Adrenal gland (tissue), 12 donors: ENCODE results near the gene AP1S1. TPM values are rescaled to one million over a fixed set of nuclear protein-coding genes. Genes with fewer than 3 reads are reported as not detected.

Source experiments
- DNase-seq, 7 donors: peaks; one replicate each; pipeline ENCODE4 v3.0.0-alpha.2; 2019 to 2020
- H3K27ac ChIP-seq, 5 donors: fragments of 200-600 bp; sonication (generic) in 4 of 5; 1 replicate in 3 of 5; 2 replicates in 2 of 5; pipeline versions ENCODE4 v1.5.1 to v1.8.0; 2016 to 2020; ENCODE audit warnings: mild to moderate bottlenecking in 1 of 5
- H3K27me3 ChIP-seq: fragments of 200-600 bp; 2 replicates; pipeline ENCODE4 v1.8.0; 2021
- H3K36me3 ChIP-seq, 2 donors: fragments of 200-600 bp; replicated peaks in 1 of 2; 1 replicate in 1 of 2; 2 replicates in 1 of 2; pipeline versions ENCODE4 v1.5.1 to v1.8.0; 2018 to 2022
- H3K4me1 ChIP-seq, 2 donors: fragments of 200-600 bp; replicated peaks in 1 of 2; 1 replicate in 1 of 2; 2 replicates in 1 of 2; pipeline versions ENCODE4 v1.5.1 to v1.8.0; 2018 to 2021
- H3K4me3 ChIP-seq, 4 donors: fragments of 200-600 bp; sonication (generic) in 3 of 4; one replicate each; pipeline ENCODE4 v1.5.1; 2016 to 2018
- H3K9me3 ChIP-seq, 3 donors: fragments of 200-600 bp; sonication (generic) in 1 of 3; replicated peaks in 1 of 3; 1 replicate in 2 of 3; 2 replicates in 1 of 3; pipeline versions ENCODE4 v1.5.1 to v1.8.0; 2016 to 2021
- POLR2A ChIP-seq, 2 donors: fragments of 450-650 bp; IDR thresholded peaks; one replicate each; pipeline ENCODE4 v1.6.1; 2017; ENCODE audit warnings: antibody characterized with exemption in 2 of 2, mild to moderate bottlenecking in 2 of 2, moderate library complexity in 1 of 2
- WGBS, 4 donors: extraction: QIAGEN DNeasy Blood & Tissue Kit in 2 of 4; methylation state at CpG; one replicate each; pipeline versions ENCODE4 v1.1.5 to v1.1.7; 2013 to 2017; 5-methylcytosine and 5-hydroxymethylcytosine counted together
- intact Hi-C, 2 donors: fragments of 100-400 bp; cut with DNase I; formaldehyde crosslinking; loops; one replicate each; pipeline versions ENCODE4 v1.14.1 to v1.15.0; 2022 to 2023
- polyA plus RNA-seq, 3 donors: library from polyadenylated mRNA; stranded (reverse); fragments of 200-250 nt in 2 of 3; fragments of 350-450 nt in 1 of 3; fragmentation: Illumina TruSeq in 1 of 3; extraction: RNeasy Lipid Tissue Mini Kit (QIAGEN cat#74804) in 1 of 3; gene quantifications; one replicate each; pipeline ENCODE4 v1.2.3, GENCODE V29; 2013 to 2014
- total RNA-seq, 9 donors: library from RNA; depleted of rRNA in 4 of 9; stranded (reverse); fragments of >200 nt in 4 of 9; fragments of 120-200 nt in 1 of 9; fragmentation: NEBNext Ultra II Directional in 1 of 9; extraction: Animal tissue kit (Norgen Biotek cat#: 25700) in 1 of 9; gene quantifications; one replicate each; pipeline versions ENCODE4 v1.1.0 to v1.2.4, GENCODE V29; 2013 to 2023
- TF ChIP-seq, protein P1 (sequence below), 6 experiments: fragments of 450-650 bp in 4 of 6; fragments of 200-600 bp in 2 of 6; sonication (generic) in 1 of 6; IDR thresholded peaks; 1 replicate in 5 of 6; 2 replicates in 1 of 6; pipeline versions ENCODE4 v1.5.1 to v1.8.0; 2016 to 2021; ENCODE audit warnings: antibody characterized with exemption in 6 of 6, mild to moderate bottlenecking in 2 of 6, moderate library complexity in 1 of 6
- donor health status: healthy with polysubstance abuse.
- donor health status: Bipolar disorder and iron deficiency.
- donor health status: DM: yes; HTN: yes; CAD: no.
- donor health status: DM: no; HTN: no; CAD: no.
- donor health status: DM: no; HTN: no; CAD: no.
- donor health status: DM: yes; HTN: yes; CAD: no.

The AP1S1 gene
- total and polyA plus RNA-seq, 12 donors: 20.4 to 190 (median 39.0) TPM

DNA sequence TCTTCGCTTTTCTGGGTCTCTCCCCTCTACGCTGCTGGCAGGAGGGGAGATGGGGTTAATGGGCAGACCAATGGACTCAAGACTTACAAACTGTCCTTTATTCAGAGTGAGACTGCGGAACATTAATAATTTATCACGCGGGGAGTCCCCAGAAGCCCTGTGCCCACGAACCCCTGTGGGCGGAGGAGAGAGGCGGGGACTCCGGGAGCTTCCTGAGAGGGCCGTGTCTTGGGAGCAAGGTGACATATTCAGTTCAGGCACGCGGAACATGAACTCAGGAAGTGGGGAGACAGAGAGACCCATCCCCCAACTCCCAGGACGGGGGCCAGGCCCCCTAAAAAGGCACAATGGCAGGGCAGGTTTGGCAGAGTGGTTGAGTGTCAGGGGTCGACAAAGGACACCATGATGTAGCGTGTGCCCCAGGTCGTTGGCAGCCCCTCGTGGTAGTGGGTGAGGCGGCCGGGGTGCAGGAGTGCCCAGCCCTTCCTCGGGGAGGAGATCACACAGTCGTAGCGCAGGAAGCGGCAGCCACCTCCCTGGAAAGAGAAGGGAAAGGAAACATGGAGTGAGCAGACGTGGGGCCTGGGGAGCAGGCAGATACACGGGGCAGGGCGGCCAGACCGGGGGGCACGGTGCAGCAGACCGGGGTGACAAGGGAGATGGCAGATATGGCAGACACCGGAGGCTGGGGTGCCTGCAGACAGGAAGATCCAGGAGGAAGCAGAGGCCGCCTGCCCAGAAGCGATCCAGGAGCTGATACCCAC is 51.8 kb downstream of the AP1S1 start:
- 80 to 89% (median 87%) methylated on average over 30 to 32 of the region's 32 CpGs for WGBS, 4 donors
- H3K27ac ChIP-seq: no peak overlapping the region
- no peaks in the 10 kb centered on the region for H3K9me3 ChIP-seq
- no peak for DNase-seq
- H3K4me1 ChIP-seq: peaks cover 0 to 5% of the 10 kb centered on the region in 2 donors
- H3K27me3 ChIP-seq: peaks cover 23% of the 10 kb centered on the region
- H3K36me3 ChIP-seq: peaks cover 0 to 26% of the 10 kb centered on the region in 2 donors
- intact Hi-C loops: no loop called here
- no peak for TF ChIP-seq POLR2A (IDR thresholded peaks at IDR 0.05)
- TF ChIP-seq, protein P1, sequence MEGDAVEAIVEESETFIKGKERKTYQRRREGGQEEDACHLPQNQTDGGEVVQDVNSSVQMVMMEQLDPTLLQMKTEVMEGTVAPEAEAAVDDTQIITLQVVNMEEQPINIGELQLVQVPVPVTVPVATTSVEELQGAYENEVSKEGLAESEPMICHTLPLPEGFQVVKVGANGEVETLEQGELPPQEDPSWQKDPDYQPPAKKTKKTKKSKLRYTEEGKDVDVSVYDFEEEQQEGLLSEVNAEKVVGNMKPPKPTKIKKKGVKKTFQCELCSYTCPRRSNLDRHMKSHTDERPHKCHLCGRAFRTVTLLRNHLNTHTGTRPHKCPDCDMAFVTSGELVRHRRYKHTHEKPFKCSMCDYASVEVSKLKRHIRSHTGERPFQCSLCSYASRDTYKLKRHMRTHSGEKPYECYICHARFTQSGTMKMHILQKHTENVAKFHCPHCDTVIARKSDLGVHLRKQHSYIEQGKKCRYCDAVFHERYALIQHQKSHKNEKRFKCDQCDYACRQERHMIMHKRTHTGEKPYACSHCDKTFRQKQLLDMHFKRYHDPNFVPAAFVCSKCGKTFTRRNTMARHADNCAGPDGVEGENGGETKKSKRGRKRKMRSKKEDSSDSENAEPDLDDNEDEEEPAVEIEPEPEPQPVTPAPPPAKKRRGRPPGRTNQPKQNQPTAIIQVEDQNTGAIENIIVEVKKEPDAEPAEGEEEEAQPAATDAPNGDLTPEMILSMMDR (IDR thresholded peaks at IDR 0.05): no peak
- no peak overlapping the region for H3K4me3 ChIP-seq

GRCh38 chr7:101206665-101207042 is 52.4 kb downstream of the AP1S1 start:
- Histone ChIP-seq H3K36me3 (peaks cover 0 to 32% of the 10 kb centered on the region in 2 donors), H3K9me3 (no peaks in the 10 kb centered on the region)
- intact Hi-C loops: no loop called here

DNA sequence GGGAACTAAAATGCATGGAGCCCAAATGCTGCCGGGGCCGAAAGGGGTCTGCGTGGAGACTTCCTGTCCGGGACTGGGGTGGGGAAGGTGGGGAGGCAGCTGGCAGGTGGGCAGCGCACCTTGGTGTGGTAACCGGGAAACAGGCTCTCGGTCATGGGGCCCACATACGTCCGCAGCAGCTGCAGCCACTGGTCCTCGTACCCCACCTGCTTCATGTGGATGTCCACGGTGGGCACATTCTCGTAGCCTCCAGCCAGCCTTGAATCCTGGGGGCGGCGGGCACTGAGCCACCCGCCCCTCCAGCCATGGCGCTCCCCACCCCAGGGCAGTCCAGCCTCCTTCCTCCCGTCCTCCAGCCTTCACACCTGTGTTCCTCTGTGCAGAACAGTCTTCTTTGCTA is 53.2 kb downstream of the AP1S1 start:
- Histone ChIP-seq H3K4me3 (no peak overlapping the region), H3K27ac (no peak overlapping the region), H3K36me3 (peaks cover 0 to 37% of the 10 kb centered on the region in 2 donors), H3K9me3 (no peaks in the 10 kb centered on the region), H3K27me3 (peaks cover 9% of the 10 kb centered on the region), H3K4me1 (no peaks in the 10 kb centered on the region)
- WGBS, 4 donors: 93 to 100% (median 95%) methylated on average over 4 to 17 of the region's 17 CpGs
- no peak for TF ChIP-seq POLR2A (IDR thresholded peaks at IDR 0.05)
- intact Hi-C loops: no loop called here
- no peak for DNase-seq

More at GRCh38 chr7:101206665-101207042, 52.4 kb downstream of the AP1S1 start:
- 85 to 91% (median 88%) methylated on average over 18 to 19 of the region's 19 CpGs for WGBS, 4 donors
- Histone ChIP-seq H3K27me3 (peaks cover 17% of the 10 kb centered on the region), H3K4me3 (no peak overlapping the region), H3K4me1 (peaks cover 0 to 4% of the 10 kb centered on the region in 2 donors), H3K27ac (no peak overlapping the region)
- TF ChIP-seq, protein P1 (IDR thresholded peaks at IDR 0.05): no peak
- TF ChIP-seq POLR2A (IDR thresholded peaks at IDR 0.05): no peak
- no peak for DNase-seq

DNA sequence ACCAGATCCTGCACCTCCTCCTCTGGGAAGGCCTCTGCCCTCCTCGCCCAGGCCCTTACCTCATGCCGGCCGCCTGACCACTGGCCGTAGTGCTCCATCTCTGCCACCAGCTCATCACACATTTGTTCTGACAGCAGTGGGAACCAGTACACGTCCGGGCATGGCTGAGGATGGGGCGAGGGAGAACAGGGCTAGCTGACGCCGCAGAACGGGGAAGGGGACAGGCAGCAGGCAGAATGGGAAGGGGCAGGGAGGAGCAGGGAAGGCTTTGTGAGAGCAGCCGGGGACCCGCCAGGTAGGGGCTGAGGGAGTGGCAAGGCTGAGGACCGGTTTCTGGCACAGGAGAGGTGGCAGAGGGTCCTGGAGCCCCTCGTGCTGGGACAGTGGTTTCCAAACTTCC is 54.5 kb downstream of the AP1S1 start:
- no peak for DNase-seq
- Histone ChIP-seq H3K9me3 (no peaks in the 10 kb centered on the region), H3K4me3 (no peak overlapping the region), H3K27ac (no peak overlapping the region), H3K36me3 (peaks cover 0 to 46% of the 10 kb centered on the region in 2 donors), H3K27me3 (no peaks in the 10 kb centered on the region), H3K4me1 (no peaks in the 10 kb centered on the region)
- intact Hi-C loops: no loop called here
- WGBS, 4 donors: 94 to 99% (median 95%) methylated on average over 14 of the region's 14 CpGs
- TF ChIP-seq POLR2A (IDR thresholded peaks at IDR 0.05): no peak
- TF ChIP-seq, protein P1 (IDR thresholded peaks at IDR 0.05): no peak
